ENCODE results near the gene SPINK5. TPM values are rescaled to one million over a fixed set of nuclear protein-coding genes. Genes with fewer than 3 reads are reported as not detected.

Gene SPINK5
- polyA plus RNA-seq, 1 donor (not counting 4 experiments of a cell fraction or from before 2014, with no cell fraction given) = 22.6 TPM

DNA sequence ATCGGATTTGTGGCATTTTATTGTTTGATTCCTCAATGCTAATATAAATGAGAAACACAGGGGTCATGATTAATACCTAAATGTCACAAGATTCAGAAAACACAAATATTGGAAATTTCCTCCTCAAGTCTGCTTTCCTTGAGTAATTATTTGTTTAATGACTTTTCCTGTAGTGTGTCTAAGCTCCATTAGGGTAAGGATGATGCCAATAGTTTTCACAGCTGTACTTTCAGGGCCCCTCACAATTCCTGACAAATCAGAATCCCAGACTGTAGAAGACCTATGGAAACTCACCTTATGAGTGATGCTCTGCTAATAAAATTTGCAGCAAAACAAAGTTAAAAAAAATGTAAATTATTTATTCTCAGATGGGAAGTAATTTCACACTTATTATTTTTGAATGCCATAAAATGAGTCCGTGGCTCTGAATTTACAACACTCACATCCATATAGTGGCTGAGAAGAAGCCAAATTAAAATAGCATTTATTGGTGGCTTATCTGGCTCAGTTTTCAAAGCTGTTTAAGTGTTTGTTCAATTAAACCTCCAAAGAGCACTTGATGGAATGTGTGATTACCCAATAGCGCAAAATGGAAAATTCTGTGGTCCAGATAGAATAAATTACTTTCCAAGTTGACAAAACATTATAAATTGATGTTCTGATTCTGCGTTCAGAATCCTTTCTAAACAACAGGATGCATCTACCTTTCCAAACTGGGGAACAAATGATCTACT is 102.9 kb downstream of the SPINK5 start:
- Histone ChIP-seq H3K27me3 (ENCODE audit: control insufficient read depth, extremely low read depth, insufficient read depth, low read length) (no peaks in the 10 kb centered on the region), H4K20me1 (ENCODE audit: control insufficient read depth, extremely low read depth, insufficient read depth, low read length) (no peaks in the 10 kb centered on the region), H3K36me3 (ENCODE audit: control insufficient read depth in 2 of 2, extremely low read depth in 1 of 2, insufficient read depth in 2 of 2, low read length in 2 of 2) (no peaks in the 10 kb centered on the region), H3K27ac (ENCODE audit: control insufficient read depth, insufficient read depth, low read length) (no peak overlapping the region), H3K4me3 (ENCODE audit: control insufficient read depth in 2 of 3, extremely low read depth in 1 of 3, insufficient read depth in 2 of 3, low read depth in 1 of 3, low read length in 3 of 3) (no peak overlapping the region), H3K79me2 (ENCODE audit: control insufficient read depth, insufficient read depth, low read length) (no peaks in the 10 kb centered on the region), H3K4me2 (ENCODE audit: control insufficient read depth, extremely low read depth, insufficient read depth, low read depth, low read length) (no peak overlapping the region), H3K4me1 (ENCODE audit: control insufficient read depth, extremely low read depth, insufficient read depth, low read length) (no peaks in the 10 kb centered on the region), H3K9me1 (ENCODE audit: control insufficient read depth, extremely low read depth, insufficient read depth, low read length) (no peaks in the 10 kb centered on the region), H3K9me3 (ENCODE audit: control insufficient read depth, low read depth, low read length) (no peaks in the 10 kb centered on the region), H2AFZ (ENCODE audit: control insufficient read depth, low read length) (no peak overlapping the region), H3K9ac (ENCODE audit: control insufficient read depth, extremely low read depth, insufficient read depth, low read length) (no peak overlapping the region)
- dilution Hi-C loops (cut with MboI; ENCODE audit: extremely low pct_ligation_motif_present, low sequenced_read_pairs) = no loop called here
- FAIRE-seq = no peak
- no peak for DNase-seq (ENCODE audit: low read depth, low spot score)
- TF ChIP-seq EZH2 (IDR thresholded peaks at IDR 0.05; ENCODE audit: low read length) = no peak
- TF ChIP-seq, protein P1, sequence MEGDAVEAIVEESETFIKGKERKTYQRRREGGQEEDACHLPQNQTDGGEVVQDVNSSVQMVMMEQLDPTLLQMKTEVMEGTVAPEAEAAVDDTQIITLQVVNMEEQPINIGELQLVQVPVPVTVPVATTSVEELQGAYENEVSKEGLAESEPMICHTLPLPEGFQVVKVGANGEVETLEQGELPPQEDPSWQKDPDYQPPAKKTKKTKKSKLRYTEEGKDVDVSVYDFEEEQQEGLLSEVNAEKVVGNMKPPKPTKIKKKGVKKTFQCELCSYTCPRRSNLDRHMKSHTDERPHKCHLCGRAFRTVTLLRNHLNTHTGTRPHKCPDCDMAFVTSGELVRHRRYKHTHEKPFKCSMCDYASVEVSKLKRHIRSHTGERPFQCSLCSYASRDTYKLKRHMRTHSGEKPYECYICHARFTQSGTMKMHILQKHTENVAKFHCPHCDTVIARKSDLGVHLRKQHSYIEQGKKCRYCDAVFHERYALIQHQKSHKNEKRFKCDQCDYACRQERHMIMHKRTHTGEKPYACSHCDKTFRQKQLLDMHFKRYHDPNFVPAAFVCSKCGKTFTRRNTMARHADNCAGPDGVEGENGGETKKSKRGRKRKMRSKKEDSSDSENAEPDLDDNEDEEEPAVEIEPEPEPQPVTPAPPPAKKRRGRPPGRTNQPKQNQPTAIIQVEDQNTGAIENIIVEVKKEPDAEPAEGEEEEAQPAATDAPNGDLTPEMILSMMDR (optimal IDR thresholded peaks at IDR 0.05 in 1 of 3, IDR thresholded peaks at IDR 0.05 in 1 of 3, conservative IDR thresholded peaks at IDR 0.05 in 1 of 3; ENCODE audit: extremely low read depth in 1 of 3, insufficient read depth in 2 of 3, low read length in 3 of 3) = no peak

DNA sequence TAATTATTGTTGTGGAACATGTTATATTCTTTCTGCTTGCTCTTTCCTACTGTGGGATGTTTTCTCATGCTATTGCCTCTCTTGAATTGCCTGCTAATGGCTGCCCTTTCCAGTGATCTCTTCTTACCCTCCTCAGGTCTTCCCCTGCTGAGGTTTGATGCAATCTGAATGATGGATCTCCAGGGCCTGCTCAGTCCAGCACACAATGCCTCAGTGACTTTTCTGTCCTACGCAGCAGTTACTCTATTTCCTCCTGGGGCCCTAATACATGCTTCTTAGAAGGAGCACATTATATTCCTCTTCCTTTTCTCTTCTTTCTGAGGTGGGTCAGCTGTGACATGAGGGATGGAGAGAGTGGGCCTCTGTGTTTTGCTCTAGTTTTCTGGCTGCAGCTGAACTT is 104.5 kb downstream of the SPINK5 start, which contains the start of gene SPINK14:
TSS of gene SPINK14 (plus strand) at position 301 of the 400 bp plus-strand sequence. CDS start 1,187 bp downstream, outside the sequence.
- no peaks in the 10 kb centered on the region for H3K9me1 ChIP-seq (ENCODE audit: control insufficient read depth, extremely low read depth, insufficient read depth, low read length)
- dilution Hi-C loops (cut with MboI; ENCODE audit: extremely low pct_ligation_motif_present, low sequenced_read_pairs) = no loop called here
- no peak for TF ChIP-seq EZH2 (IDR thresholded peaks at IDR 0.05; ENCODE audit: low read length)
- TF ChIP-seq, protein P1 (optimal IDR thresholded peaks at IDR 0.05 in 1 of 3, IDR thresholded peaks at IDR 0.05 in 1 of 3, conservative IDR thresholded peaks at IDR 0.05 in 1 of 3; ENCODE audit: extremely low read depth in 1 of 3, insufficient read depth in 2 of 3, low read length in 3 of 3) = no peak
- FAIRE-seq (no peak), DNase-seq (ENCODE audit: low read depth, low spot score) (no peak)
- H3K36me3 ChIP-seq (ENCODE audit: control insufficient read depth in 2 of 2, extremely low read depth in 1 of 2, insufficient read depth in 2 of 2, low read length in 2 of 2) = no peaks in the 10 kb centered on the region
- H3K4me2 ChIP-seq (ENCODE audit: control insufficient read depth, extremely low read depth, insufficient read depth, low read depth, low read length) = no peak within 1 kb of the TSS
- no peaks in the 10 kb centered on the region for H4K20me1 ChIP-seq (ENCODE audit: control insufficient read depth, extremely low read depth, insufficient read depth, low read length)
- H3K27me3 ChIP-seq (ENCODE audit: control insufficient read depth, extremely low read depth, insufficient read depth, low read length) = no peaks in the 10 kb centered on the region
- no peak within 1 kb of the TSS for H3K4me3 ChIP-seq (ENCODE audit: control insufficient read depth in 2 of 3, extremely low read depth in 1 of 3, insufficient read depth in 2 of 3, low read depth in 1 of 3, low read length in 3 of 3)
- no peak within 1 kb of the TSS for H3K27ac ChIP-seq (ENCODE audit: control insufficient read depth, insufficient read depth, low read length)
- no peaks in the 10 kb centered on the region for H3K79me2 ChIP-seq (ENCODE audit: control insufficient read depth, insufficient read depth, low read length)
- H3K9me3 ChIP-seq (ENCODE audit: control insufficient read depth, low read depth, low read length) = no peaks in the 10 kb centered on the region
- H3K9ac ChIP-seq (ENCODE audit: control insufficient read depth, extremely low read depth, insufficient read depth, low read length) = no peak within 1 kb of the TSS
- H2AFZ ChIP-seq (ENCODE audit: control insufficient read depth, low read length) = no peak within 1 kb of the TSS
- H3K4me1 ChIP-seq (ENCODE audit: control insufficient read depth, extremely low read depth, insufficient read depth, low read length) = no peaks in the 10 kb centered on the region

Data from keratinocyte (primary cell).